NCI-H2196 treated with DMSO at 0.1 percent for 48 hours (cell line): Measurements from ENCODE around the gene PRDX5.

Source experiments
- DNase-seq: peaks from one replicate; lab custom pipeline; 2025; ENCODE audit not compliant: unreplicated experiment; lab: John Stamatoyannopoulos, UW

PRDX5 gene

DNA sequence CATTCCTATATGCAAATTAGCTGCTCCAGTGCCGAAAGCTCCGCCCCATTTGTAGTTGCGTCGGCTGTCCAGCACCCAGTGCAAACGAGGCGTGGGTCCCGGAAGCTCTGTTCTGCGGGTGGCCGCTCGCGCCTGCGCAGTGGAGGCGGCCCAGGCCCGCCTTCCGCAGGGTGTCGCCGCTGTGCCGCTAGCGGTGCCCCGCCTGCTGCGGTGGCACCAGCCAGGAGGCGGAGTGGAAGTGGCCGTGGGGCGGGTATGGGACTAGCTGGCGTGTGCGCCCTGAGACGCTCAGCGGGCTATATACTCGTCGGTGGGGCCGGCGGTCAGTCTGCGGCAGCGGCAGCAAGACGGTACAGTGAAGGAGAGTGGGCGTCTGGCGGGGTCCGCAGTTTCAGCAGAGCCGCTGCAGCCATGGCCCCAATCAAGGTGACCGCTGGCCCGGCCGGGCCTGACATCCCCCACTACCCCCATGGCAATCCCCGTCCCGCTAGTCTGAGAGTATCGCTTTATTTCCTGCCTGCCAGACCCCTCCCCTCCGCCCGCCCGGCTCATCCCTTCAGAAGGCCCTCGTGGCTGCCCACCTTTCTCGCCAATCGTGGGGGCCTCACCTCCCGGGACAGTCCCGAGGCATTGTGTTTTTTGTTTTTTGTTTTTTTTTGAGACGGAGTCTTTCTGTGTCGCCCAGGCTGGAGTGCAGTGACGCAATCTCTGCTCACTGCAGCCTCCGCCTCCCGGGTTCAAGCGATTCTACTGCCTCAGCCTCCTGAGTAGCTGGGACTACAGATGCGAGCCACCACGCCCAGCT lies at the start of gene PRDX5:
TSS of gene PRDX5 (plus strand) at position 161 of the 805 bp plus-strand sequence. CDS start at position 256, 95 bp downstream.
- peak; percentile 92 for DNase-seq

DNA sequence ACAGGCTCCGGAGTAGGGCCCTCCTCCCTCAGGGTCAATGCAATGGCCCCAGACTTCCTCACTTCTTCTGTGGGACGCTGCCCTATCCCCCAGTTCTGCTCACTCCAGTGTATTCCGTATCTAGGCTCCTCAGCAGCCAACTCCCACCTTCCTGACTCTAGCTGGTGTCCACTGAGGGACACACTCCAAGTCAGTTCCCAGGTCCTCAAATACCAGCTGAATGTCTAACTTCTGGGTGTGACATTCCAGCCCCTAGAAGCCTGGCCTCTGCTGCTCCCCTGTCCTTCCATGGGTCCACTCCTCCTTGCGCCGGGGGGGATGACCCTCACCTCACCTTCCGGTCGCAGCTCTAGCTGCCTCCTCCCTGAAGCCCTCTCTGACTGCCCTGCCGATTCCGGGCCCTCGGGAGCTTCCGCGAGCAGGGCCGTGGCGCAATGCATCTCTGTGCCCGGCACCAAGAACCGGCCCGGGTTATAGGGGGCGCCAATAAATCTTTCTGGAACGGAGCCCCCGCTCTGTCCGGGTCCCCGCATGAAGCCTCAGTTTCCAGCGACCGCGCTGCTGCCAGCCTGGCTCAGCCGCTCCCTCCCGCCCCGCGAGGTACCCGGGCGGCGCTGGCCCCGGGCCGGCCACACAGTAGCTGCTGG lies 48.9 kb upstream of the PRDX5 start:
- DNase-seq, result no peak

DNA sequence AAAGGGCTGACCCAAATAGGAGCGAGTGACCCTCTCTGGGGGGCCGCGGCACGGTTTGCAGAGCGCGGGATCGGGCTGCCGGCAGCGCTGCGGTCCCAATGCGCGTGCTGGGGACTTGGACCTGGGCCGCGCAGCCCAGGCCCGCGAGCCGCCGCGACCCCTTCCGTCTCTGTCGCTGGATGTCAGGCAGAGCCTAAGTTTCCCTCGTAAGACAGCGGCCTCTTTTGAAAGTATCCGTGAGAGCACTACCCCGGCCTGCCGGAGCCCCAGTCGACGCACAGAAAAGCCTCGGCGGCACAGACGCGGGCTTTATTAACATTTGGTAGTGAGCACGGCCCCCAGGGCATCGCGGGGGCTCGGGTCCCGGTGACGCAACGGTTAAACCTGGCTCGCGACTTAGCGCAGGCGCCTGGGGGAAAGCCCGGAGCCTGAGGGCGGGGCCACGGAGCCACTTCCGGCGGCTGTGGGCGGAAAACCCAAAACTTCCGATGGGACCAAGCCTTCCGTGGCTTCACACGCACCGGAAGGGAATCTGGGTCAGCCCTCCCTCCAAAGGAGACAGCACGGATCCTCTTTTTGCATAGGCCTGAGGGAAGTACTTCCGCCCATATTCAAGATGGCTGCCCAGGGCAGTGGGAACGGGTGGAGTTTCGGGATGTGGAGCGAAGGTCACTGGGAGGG lies 48.2 kb upstream of the PRDX5 start:
- peak; percentile 99 for DNase-seq

DNA sequence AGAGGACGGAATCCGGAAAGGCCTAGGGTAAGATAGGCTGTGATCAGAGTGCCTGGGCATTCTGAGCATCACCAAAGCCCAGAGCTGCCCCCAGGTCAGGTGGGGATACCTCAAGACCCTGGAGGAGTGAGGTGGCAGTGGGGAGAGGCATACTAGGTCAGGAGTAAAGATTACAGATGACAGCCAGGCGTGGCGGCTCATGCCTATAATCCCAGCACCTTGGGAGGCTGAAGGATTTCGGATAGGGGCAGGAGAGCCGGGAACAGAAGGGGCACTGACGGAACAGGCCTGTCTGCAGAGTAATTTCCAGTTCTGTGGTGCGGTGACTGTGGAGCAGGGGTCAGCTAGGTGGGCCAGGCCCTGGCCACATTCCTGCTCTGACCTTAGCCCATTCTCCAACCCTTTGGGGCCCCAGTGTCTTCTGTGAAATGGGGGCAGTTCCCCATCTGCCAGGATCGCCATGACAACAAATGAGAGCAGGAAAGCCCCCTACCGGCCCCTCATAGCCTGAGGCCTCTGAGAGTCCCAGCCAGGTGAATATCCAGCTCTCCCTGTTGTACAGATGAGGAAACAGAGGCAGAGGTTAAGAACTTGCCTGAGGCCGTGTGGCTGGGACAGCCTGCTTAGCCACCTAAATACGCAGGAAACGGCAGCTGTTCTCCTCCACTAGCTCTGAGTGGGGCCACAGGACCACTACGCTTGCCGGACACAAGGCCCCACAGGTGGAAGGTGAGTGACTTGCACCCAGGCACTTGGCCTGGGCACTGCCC lies 42.7 kb upstream of the PRDX5 start:
- DNase-seq, result no peak

DNA sequence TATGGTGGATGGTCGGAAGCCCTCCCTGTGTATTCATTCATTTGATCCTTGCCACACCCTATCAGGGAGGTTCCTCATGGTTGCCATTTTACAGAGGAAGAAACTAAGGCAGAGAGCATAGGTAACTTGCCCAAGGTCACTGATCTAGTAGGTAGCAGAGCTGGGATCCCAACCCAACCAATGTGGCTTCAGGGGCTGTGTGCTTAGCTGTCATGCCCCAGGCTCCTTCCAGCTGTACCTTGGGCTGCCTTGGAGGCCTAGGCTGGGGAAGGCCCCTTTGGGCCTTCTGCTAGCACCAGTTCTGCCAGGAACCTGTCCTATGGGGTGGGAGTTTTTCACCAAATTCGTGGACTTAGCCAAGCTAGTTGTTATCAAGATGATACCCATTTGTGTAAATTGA lies 42.1 kb upstream of the PRDX5 start:
- DNase-seq, result no peak

DNA sequence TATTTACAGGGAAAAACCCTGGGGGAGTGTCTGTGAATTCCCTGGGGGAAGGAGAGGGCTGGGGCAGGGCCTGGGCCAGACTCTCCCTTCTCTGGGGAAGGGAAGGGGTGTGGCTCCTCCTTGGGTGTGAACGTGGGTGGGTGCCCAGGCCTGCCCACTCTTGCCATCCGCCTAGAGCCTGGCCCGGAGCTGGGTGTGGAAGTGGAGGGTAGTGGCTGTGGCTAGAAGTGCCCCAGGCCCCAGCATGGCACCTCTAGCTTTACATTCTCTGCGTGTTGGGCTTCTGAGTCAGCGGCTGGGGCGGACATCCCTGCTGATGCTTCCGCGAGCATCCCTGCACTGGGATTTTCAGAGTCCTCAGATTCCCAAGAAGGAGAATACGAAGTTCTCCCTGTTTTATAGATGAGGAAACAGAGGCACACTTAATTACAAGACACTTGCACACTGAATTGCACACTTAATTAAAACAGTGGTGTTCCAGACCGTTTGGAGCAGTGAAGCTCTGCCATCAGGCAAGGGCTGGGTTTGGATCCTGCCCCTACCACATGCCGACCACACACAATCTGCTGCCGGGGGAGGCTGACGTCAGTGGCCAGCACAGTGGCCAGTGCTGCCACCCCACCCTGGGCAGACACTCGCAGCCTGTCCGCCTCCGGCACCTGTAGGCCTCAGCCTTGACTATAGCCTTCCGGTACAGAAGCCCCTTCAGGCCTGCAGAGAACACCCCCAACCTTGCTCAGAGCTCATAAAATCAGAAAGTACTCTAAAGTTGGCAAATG lies 41.1 kb upstream of the PRDX5 start:
- no peak for DNase-seq

DNA sequence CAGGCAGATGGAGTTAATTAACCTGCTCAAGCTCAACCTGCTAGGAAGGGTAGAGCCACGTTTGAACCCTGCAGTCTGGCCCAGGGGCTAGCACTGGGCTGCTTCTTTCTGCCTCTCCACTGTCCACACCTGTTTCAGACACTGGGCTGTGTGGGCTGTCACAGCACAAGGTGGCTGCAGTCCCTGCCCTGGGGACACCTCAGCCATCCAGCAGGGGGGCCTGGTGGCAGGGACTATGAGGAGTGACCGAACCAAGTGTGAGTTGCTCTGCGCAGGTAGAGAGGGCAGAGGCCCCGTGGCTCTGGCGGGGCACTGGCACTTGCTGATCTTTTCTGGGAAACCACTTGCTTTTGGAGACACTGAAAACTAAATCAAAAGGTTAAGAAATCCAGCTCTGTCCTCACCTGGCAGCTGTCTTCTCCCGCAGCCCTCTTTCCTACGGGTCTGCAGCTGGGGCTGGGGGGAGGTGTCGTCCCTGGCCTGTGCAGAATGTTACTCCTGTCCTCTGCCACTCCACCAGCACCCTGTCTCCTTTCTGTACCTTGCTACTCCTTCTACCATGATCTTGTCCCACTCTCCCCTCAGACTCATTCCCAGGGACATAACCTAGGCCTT lies 39.2 kb upstream of the PRDX5 start:
- DNase-seq, result no peak

DNA sequence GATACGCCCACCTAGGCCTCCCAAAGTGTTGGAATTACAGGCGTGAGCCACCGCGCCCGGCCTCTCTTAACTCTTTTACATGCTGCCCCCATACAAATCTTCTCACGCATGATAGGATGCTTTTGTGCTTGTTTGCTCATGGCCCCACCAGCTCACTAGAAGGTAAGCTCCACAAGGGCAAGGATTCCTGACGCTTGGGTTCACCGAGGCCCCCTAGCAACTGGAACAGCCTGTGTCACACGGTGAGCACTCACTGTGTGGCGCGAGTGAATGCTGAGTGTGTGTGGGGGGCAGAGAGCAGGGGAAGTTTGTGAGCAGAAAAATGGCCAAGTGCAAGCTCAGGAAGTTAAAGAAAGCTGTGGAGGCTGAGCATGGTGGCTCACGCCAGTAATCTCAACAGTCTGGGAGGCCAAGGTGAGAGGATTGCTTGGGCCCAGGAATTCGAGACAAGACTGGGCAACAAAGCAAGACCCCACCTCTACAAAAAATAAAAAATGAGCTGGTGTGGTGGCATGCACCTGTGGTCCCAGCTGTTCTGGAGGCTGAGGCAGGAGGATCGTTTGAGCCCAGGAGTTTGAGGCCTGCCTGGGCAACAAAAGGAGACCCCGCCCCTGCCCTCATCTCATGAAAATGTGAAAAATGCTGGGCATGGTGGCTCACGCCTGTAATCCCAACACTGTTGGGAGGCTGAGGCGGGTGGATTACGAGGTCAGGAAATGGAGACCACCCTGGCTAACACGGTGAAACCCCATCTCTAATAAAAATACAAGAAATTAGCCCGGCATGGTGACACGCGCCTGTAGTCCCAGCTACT lies 35.8 kb upstream of the PRDX5 start:
- DNase-seq, result no peak

DNA sequence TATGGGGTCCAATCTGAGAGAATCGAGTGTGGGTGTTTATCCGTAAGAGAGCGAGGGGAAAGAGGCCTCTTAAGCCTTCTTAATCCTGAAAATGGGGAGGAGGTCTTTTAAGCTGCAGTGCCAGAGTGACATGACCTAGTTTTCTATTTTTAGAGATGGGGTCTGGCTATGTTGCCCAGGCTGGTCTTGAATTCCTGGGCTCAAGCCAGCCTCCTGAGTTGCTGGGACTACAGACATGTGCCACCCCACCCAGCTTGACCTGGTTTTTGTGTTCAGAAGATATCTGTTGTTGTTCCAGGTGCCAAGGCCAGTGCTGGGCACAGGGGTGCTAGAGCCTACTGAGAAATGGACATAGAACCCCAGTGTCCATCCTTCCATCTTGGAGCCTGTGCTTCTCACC lies 34.8 kb upstream of the PRDX5 start:
- no peak for DNase-seq

DNA sequence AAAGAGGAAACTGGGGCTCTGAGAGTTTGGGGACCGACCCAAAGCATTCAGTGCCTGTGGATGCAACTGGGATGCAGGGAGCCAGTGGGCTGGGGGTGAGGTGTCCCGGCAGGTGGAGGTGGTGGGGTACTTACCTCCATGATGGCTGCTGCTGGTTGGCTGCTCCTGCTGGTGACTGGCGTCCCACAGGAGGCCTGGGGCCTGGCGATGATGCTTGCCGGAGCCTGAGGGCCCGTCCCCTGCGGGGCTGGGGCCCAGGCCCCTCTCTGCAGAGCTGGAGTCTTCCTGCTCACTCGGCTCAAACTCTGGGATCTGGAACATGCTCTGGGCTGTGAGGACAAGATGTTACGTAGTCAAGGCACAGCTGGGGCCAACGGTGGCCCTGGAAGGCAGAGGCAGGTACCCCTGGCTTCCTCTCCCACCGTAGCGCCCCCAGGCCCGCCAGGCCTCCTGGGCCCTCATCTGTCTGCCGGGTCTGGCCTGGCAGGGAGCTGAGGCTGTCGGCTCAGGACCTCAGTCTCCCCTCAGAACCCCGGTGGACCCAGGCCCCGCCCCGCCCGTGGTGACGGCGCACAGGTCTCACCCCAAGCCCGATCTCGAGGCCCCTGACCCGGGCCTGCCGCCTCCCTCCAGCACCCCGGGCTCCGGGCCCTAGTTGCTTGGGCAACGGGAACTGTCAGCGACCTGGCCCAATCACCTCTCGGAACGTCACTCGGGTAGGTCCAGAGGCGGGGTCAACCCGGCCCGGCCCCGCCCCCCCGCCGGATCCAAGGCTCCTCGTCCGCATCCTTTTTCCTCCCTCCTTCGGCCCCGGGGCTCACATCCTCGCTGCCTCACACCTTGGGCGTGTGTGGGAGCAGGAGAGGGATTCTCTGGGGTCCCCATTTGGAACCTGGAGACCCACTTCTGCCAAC lies 33.6 kb upstream of the PRDX5 start, which contains the start of gene BAD:
TSS of gene BAD (minus strand) at position 618 of the 914 bp plus-strand sequence. CDS start at position 321, 297 bp downstream.
- DNase-seq, result peak; percentile 84

DNA sequence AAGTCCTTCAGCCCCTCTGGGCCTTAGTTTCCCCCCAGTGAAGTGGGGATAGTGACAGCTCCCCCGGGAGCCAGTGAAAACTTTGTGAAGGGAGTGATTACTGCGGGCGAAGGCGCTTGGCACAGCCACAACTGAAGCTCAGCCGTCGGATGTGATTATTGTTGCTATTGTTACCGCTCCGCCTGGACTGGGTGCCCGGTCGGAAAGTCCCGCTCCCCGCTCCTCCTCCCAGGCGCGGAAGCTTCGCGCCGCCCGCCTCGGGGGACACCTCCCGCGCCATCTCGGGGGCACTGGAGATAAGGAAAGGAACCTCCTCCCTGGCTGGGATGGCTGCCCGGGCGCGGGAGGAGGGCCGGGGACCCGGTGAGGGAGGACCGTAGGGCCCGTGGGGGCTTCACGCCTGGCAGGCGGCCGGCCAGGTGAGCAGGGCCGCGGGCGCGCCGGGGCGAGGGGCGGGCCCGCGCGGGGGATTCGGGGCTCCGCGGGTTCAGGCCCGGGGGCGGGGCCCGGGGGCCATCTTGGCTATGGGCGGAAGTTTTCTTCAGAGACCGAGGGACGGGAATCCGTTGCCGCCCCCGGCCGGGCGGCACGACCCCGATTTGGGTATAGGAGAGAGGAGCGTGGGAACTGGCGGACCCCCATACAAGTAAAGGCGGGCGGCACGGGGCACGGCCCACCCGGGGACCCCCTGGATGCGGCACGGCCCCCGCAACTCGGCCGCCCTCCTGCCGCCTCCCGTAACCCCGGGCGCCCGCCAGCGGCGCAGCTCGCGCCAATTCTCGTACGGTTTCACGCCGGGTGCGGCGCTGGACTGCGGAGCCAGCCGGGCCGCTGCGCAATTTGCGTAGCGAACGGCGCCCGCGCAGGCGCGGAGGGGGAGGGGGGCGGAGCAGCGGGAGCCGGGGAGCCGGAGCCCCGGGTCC lies 32.7 kb upstream of the PRDX5 start, which contains the start of gene GPR137:
TSS of gene GPR137 (plus strand) at position 887 of the 923 bp plus-strand sequence. CDS start 677 bp downstream, outside the sequence.
- peak; percentile 61 for DNase-seq

DNA sequence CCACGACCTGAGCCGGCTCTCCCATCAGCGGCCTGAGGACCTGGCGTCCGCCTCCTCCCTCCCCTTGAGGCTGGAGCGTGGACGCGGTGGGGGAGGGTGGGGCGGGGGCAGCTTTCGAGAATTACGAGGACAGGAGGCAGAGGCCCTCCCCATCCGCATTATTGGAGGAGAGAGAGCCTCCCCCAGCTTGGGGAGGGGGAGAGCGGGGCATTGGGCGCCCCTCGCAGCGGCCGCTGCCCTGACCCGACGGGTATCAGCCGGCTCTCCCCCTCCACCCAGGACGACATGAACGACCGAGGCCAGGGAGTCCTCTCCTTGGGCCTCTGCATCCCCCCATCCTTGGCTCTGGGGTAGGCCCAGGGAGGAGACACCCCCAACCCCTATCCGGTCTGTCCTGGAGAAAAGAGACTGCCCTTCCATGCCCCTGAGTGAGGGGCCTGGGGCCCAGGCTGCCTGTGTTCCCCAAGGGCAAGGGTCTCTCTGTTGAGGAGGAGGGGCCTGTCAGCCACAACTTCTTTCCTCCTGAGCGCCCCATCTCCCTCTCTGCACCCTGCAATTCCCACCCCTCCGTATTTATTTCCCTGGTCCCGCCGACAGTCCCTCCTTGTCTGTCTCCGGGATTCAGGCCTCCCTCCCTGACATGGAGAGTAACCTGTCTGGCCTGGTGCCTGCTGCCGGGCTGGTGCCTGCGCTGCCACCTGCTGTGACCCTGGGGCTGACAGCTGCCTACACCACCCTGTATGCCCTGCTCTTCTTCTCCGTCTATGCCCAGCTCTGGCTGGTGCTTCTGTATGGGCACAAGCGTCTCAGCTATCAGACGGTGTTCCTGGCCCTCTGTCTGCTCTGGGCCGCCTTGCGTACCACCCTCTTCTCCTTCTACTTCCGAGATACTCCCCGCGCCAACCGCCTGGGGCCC lies 31.8 kb upstream of the PRDX5 start:
- DNase-seq, result peak; percentile 54

DNA sequence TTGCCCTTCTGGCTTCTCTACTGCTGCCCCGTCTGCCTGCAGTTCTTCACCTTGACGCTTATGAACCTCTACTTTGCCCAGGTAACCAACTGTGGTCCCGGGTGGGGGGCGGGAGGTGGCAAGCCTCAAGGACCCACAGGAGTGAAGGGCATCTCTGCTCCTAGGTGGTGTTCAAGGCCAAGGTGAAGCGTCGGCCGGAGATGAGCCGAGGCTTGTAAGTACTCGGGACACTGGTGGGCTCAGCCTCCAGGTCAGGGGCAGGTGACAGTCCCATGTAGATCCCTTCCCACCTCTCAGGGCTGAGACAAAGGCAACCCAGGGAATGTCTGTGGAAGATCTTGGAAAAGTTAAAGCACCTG lies 31.1 kb upstream of the PRDX5 start:
- no peak for DNase-seq

DNA sequence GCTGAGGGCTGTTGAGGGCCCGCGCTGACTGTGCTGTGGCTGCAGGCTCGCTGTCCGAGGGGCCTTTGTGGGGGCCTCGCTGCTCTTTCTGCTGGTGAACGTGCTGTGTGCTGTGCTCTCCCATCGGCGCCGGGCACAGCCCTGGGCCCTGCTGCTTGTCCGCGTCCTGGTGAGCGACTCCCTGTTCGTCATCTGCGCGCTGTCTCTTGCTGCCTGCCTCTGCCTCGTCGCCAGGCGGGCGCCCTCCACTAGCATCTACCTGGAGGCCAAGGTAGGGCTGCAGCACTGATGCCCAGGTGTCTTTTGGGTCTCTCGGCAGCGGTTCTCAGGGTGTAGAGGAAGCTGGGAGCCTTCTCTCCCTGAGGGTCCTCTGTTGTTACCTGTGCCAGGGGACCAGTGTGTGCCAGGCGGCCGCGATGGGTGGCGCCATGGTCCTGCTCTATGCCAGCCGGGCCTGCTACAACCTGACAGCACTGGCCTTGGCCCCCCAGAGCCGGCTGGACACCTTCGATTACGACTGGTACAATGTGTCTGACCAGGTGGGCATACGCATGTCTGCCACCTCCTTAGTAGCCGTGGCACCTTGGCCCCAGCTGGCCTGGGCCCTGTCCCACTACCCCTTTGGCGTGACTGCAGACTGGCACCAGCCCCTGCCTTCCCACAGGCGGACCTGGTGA lies 30.1 kb upstream of the PRDX5 start:
- no peak for DNase-seq

DNA sequence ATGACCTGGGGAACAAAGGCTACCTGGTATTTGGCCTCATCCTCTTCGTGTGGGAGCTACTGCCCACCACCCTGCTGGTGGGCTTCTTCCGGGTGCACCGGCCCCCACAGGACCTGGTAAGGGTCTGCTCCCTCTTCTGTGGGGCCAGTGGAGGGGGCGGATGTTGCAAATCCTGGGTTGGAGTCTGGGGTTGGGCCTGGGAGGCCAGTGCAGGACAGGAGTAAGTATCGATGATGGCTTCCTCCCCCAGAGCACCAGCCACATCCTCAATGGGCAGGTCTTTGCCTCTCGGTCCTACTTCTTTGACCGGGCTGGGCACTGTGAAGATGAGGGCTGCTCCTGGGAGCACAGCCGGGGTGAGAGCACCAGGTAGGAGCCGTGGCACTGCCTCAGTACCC lies 29.6 kb upstream of the PRDX5 start:
- no peak for DNase-seq
